ENCODE data around the gene GLTPD2.

The GLTPD2 gene

GRCh38 chr17:4839221-4839620 is 50.5 kb downstream of the GLTPD2 start:
- DNase-seq (ENCODE audit: low spot score in 2 of 2) (no peak), ATAC-seq (no peak)
- H3K4me1 Mint-ChIP-seq, result peaks cover 74% of the 10 kb centered on the region
- peak overlapping the region; percentile 58 for H3K4me3 Mint-ChIP-seq
- H3K27ac Mint-ChIP-seq, result peak overlapping the region; percentile 12
- H3K36me3 Mint-ChIP-seq, result peaks cover 8% of the 10 kb centered on the region
- no peaks in the 10 kb centered on the region for H3K9me3 Mint-ChIP-seq

Data from stimulated activated effector memory CD8-positive, alpha-beta T cell treated with anti-CD3 and anti-CD28 coated beads, Interleukin-12 subunit alpha, Interleukin-12 subunit beta, amount 100 ng/mL, for 72 hours (primary cell).